HG03025 (cell line): ENCODE results near the gene PTK7.

Experiments
- ATAC-seq: cut with Tn5 transposase; IDR thresholded peaks from one replicate; pipeline ENCODE4 v1.9.1; 2021; ENCODE audit warnings: mild to moderate bottlenecking, moderate library complexity; ENCODE audit not compliant: unreplicated experiment, low FRiP score

The PTK7 gene

GRCh38 chr6:43174263-43175112 lies 98.4 kb downstream of the PTK7 start:
- ATAC-seq, result peak; percentile 50

GRCh38 chr6:43175676-43176422 lies 99.7 kb downstream of the PTK7 start:
- no peak for ATAC-seq

GRCh38 chr6:43176423-43176786 lies 100.3 kb downstream of the PTK7 start:
- no peak for ATAC-seq

GRCh38 chr6:43178150-43178549 lies 102.0 kb downstream of the PTK7 start:
- ATAC-seq, result no peak

- no peak for ATAC-seq
These were observed 103.1 kb downstream of the PTK7 start for GRCh38 chr6:43178951-43179830.

- no peak for ATAC-seq
These were observed 103.9 kb downstream of the PTK7 start for GRCh38 chr6:43180058-43180457.

GRCh38 chr6:43180985-43181384 lies 104.9 kb downstream of the PTK7 start:
- ATAC-seq, result no peak

GRCh38 chr6:43181621-43181941 lies 105.5 kb downstream of the PTK7 start:
- no peak for ATAC-seq

- ATAC-seq, result peak; percentile 79
These were observed 106.1 kb downstream of the PTK7 start, which contains the start of gene CUL9 for GRCh38 chr6:43181942-43182860. Gene CUL9 (plus strand): TSS chr6:43182196. CDS start chr6:43184311, 2,115 bp downstream.

GRCh38 chr6:43183441-43183840 lies 107.3 kb downstream of the PTK7 start:
- ATAC-seq, result no peak

GRCh38 chr6:43184268-43184985 lies 108.3 kb downstream of the PTK7 start:
- ATAC-seq, result no peak

GRCh38 chr6:43185391-43185985 lies 109.4 kb downstream of the PTK7 start:
- no peak for ATAC-seq

- ATAC-seq, result no peak
These were observed 109.9 kb downstream of the PTK7 start for GRCh38 chr6:43186019-43186418.

GRCh38 chr6:43186706-43187105 lies 110.6 kb downstream of the PTK7 start:
- ATAC-seq, result no peak

- no peak for ATAC-seq
These were observed 111.7 kb downstream of the PTK7 start for GRCh38 chr6:43187821-43188220.

- ATAC-seq, result no peak
These were observed 112.3 kb downstream of the PTK7 start for GRCh38 chr6:43188426-43188825.

GRCh38 chr6:43189776-43190304 lies 113.7 kb downstream of the PTK7 start:
- ATAC-seq, result no peak

GRCh38 chr6:43192911-43193310 lies 116.8 kb downstream of the PTK7 start:
- ATAC-seq, result no peak

GRCh38 chr6:43193929-43194328 lies 117.8 kb downstream of the PTK7 start:
- ATAC-seq, result no peak
